Panc1 (cell line): ENCODE data around the gene ENPP7. TPM values are rescaled to one million over a fixed set of nuclear protein-coding genes. Genes with fewer than 3 reads are reported as not detected.
"Not testable (repeated sequence)": the region's sequence is repeated elsewhere in the genome, so short reads cannot be mapped to it uniquely, and the experiment has no call there.

ENCODE experiments used
- ATAC-seq: fragments of 200-7000 bp; cut with Tn5 transposase; 2 replicates; pipeline ENCODE4 v1.9.1; 2020; ENCODE audit warnings: mild to moderate bottlenecking, moderate library complexity
- BruUV-seq: library from RNA; stranded (reverse); fragments of 400-500 nt; replicated peaks from 2 replicates; lab custom pipeline; 2021; lab: Mats Ljungman, UMichigan
- CTCF ChIA-PET: fragments of 300-600 bp; sonication (Branson Sonifier 250); formaldehyde crosslinking; loops from one replicate; lab custom pipeline; 2022; ENCODE audit warnings: antibody characterized with exemption; lab: Charles Lee
- POLR2A ChIA-PET: fragments of 300-600 bp; sonication (Branson Sonifier 250); formaldehyde crosslinking; loops from one replicate; lab custom pipeline; 2022; ENCODE audit warnings: antibody characterized with exemption; lab: Charles Lee
- DNase-seq: peaks from one replicate; pipeline ENCODE4 v3.0.0-alpha.2; 2010; ENCODE audit warnings: low read depth, low spot score
- H3K27ac ChIP-seq: 2 replicates; pipeline ENCODE4 v1.5.1; 2011; ENCODE audit warnings: mild to moderate bottlenecking, low read length, inconsistent platforms
- H3K27me3 ChIP-seq: fragments of 200-500 bp; sonication (Bioruptor generic); 2 replicates; pipeline ENCODE4 v1.6.0; 2014; ENCODE audit warnings: low read length, inconsistent platforms; ENCODE audit not compliant: control insufficient read depth, insufficient read depth
- H3K36me3 ChIP-seq: fragments of 200-500 bp; sonication (Bioruptor generic); 2 replicates; pipeline ENCODE4 v1.5.1; 2014; ENCODE audit warnings: inconsistent platforms, mild to moderate bottlenecking, low read length, moderate library complexity; ENCODE audit not compliant: control insufficient read depth, insufficient read depth
- H3K4me1 ChIP-seq: 2 replicates; pipeline ENCODE4 v1.5.1; 2011; ENCODE audit warnings: inconsistent platforms, mild to moderate bottlenecking, low read length, moderate library complexity; ENCODE audit not compliant: control insufficient read depth, insufficient read depth
- H3K4me3 ChIP-seq, 2 experiments: 2 replicates each; pipeline ENCODE4 v1.5.1; 2011 to 2012; ENCODE audit warnings: low read depth in 2 of 2, low read length in 2 of 2, mild to moderate bottlenecking in 2 of 2, inconsistent platforms in 1 of 2, moderate library complexity in 1 of 2
- H3K9me3 ChIP-seq: fragments of 200-500 bp; sonication (Bioruptor generic); 2 replicates; pipeline ENCODE4 v1.5.1; 2014; ENCODE audit warnings: low read depth, mild to moderate bottlenecking, inconsistent platforms, low read length, moderate library complexity; ENCODE audit not compliant: control insufficient read depth, insufficient read depth
- CTCF ChIP-seq: fragments of 450-650 bp; IDR thresholded peaks from 2 replicates; pipeline ENCODE4 v1.5.1; 2017; ENCODE audit warnings: mild to moderate bottlenecking
- POLR2AphosphoS5 ChIP-seq: IDR thresholded peaks from 2 replicates; pipeline ENCODE4 v1.6.1; 2012; ENCODE audit warnings: mild to moderate bottlenecking, low read depth, low read length, moderate library complexity
- REST ChIP-seq, 2 experiments: IDR thresholded peaks; 2 replicates each; pipeline ENCODE4 v1.6.1; 2011 to 2012; ENCODE audit warnings: low read depth in 2 of 2, control low read depth in 1 of 2, low read length in 1 of 2, mild to moderate bottlenecking in 1 of 2, moderate library complexity in 1 of 2; ENCODE audit not compliant: insufficient read depth in 1 of 2
- SIN3A ChIP-seq: IDR thresholded peaks from 2 replicates; pipeline ENCODE4 v1.6.1; 2012; ENCODE audit warnings: low read depth, mild to moderate bottlenecking, low read length, moderate library complexity, borderline replicate concordance; ENCODE audit not compliant: insufficient read depth
- TCF7L2 ChIP-seq: IDR thresholded peaks from 2 replicates; pipeline ENCODE4 v1.6.1; 2011; ENCODE audit warnings: mild to moderate bottlenecking, low read depth, low read length, inconsistent platforms
- in situ Hi-C: cut with HindIII; loops from 2 replicates; pipeline ENCODE4 v1.10.0; 2016; ENCODE audit warnings: low sequenced_read_pairs, low pct_unique_long_range_greater_than_20kb
- intact Hi-C: fragments of 100-400 bp; cut with micrococcal nuclease; formaldehyde crosslinking; loops from one replicate; pipeline ENCODE4 v1.10.0; 2022; ENCODE audit not compliant: unreplicated experiment
- total RNA-seq: library from RNA; stranded (reverse); gene quantifications from one replicate; pipeline ENCODE4 v1.2.1, GENCODE V29; 2021; ENCODE audit not compliant: unreplicated experiment

The ENPP7 gene
- total RNA-seq, 1 experiment from 2014 or later = not detected

GRCh38 chr17:79769570-79770506, 39.1 kb downstream of the ENPP7 start:
- POLR2A ChIA-PET = no interaction called here
- ATAC-seq = no peak
- H3K27ac ChIP-seq = no peak overlapping the region
- peaks cover 4% of the 10 kb centered on the region; the same call in 1 of the 2 replicates for H3K27me3 ChIP-seq
- no TSS peak for BruUV-seq
- H3K36me3 ChIP-seq = no peaks in the 10 kb centered on the region
- 0 out of 2 replicates have a peak, but pooled peaks cover 2% of the 10 kb centered on the region for H3K4me1 ChIP-seq
- H3K4me3 ChIP-seq = no peak overlapping the region
- CTCF ChIA-PET = interaction anchor here (0.7 kb wide), 2 partner anchors 73 to 98 kb away, joined by 3 to 5 read pairs; no protein-coding TSS in a partner anchor
- in situ Hi-C loops (no loop called here), intact Hi-C loops (no loop called here)
- H3K9me3 ChIP-seq = no peaks in the 10 kb centered on the region
- DNase-seq = no peak
- TF ChIP-seq TCF7L2 = no peak

GRCh38 chr17:79771276-79771675, 40.5 kb downstream of the ENPP7 start:
- no peak overlapping the region for H3K4me3 ChIP-seq
- peaks cover 13% of the 10 kb centered on the region for H3K27me3 ChIP-seq
- ATAC-seq (no peak), DNase-seq (no peak)
- no peak overlapping the region for H3K27ac ChIP-seq
- H3K4me1 ChIP-seq = 0 out of 2 replicates have a peak, but pooled peaks cover 2% of the 10 kb centered on the region
- in situ Hi-C loops = no loop called here
- BruUV-seq = no TSS peak
- POLR2A ChIA-PET = no interaction called here
- H3K9me3 ChIP-seq = no peaks in the 10 kb centered on the region
- CTCF ChIA-PET = no interaction called here
- intact Hi-C loops = no loop called here
- H3K36me3 ChIP-seq = no peaks in the 10 kb centered on the region
- TF ChIP-seq REST (IDR thresholded peaks at IDR 0.05; ENCODE audit: insufficient read depth in 1 of 2, low read depth in 2 of 2, low read length in 1 of 2) (no peak), CTCF (no peak), SIN3A (no peak), POLR2AphosphoS5 (no peak), TCF7L2 (no peak)

- peaks cover 13% of the 10 kb centered on the region for H3K4me1 ChIP-seq
- H3K36me3 ChIP-seq, H3K4me3 ChIP-seq, ATAC-seq, intact Hi-C loops, BruUV-seq, POLR2A ChIA-PET, H3K9me3 ChIP-seq, H3K27ac ChIP-seq, in situ Hi-C loops, DNase-seq, CTCF ChIA-PET: not testable (repeated sequence)
- peaks cover 18% of the 10 kb centered on the region for H3K27me3 ChIP-seq
Measured at GRCh38 chr17:79772726-79773125, 42.0 kb downstream of the ENPP7 start.
